GM19438 (cell line): ENCODE measurements around the gene PSME3.
"Not testable (repeated sequence)": the region's sequence is repeated elsewhere in the genome, so short reads cannot be mapped to it uniquely, and the experiment has no call there.

Experiments
- ATAC-seq: cut with Tn5 transposase; IDR thresholded peaks from one replicate; pipeline ENCODE4 v1.9.1; 2021; ENCODE audit warnings: low read depth; ENCODE audit not compliant: unreplicated experiment

The PSME3 gene

GRCh38 chr17:42849031-42849430 lies 15.8 kb downstream of the PSME3 start:
- ATAC-seq, result no peak

GRCh38 chr17:42849451-42850181 lies 16.4 kb downstream of the PSME3 start:
- ATAC-seq, result no peak

- ATAC-seq, result no peak
Observed at GRCh38 chr17:42850954-42851353, 17.8 kb downstream of the PSME3 start, which contains the start of gene AOC3. TSS of gene AOC3 (plus strand) at chr17:42851199. CDS start at chr17:42851344, 145 bp downstream.

- ATAC-seq, result not testable (repeated sequence)
Observed at GRCh38 chr17:42851371-42852240, 18.4 kb downstream of the PSME3 start.

DNA sequence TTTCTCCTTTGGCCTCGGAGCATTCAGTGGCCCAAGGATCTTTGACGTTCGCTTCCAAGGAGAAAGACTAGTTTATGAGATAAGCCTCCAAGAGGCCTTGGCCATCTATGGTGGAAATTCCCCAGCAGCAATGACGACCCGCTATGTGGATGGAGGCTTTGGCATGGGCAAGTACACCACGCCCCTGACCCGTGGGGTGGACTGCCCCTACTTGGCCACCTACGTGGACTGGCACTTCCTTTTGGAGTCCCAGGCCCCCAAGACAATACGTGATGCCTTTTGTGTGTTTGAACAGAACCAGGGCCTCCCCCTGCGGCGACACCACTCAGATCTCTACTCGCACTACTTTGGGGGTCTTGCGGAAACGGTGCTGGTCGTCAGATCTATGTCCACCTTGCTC lies 19.2 kb downstream of the PSME3 start:
- no peak for ATAC-seq

GRCh38 chr17:42853004-42853403 lies 19.8 kb downstream of the PSME3 start:
- ATAC-seq, result no peak

- ATAC-seq, result no peak
Observed at GRCh38 chr17:42853597-42853967, 20.4 kb downstream of the PSME3 start.

GRCh38 chr17:42853968-42854790 lies 21.0 kb downstream of the PSME3 start:
- ATAC-seq, result no peak

DNA sequence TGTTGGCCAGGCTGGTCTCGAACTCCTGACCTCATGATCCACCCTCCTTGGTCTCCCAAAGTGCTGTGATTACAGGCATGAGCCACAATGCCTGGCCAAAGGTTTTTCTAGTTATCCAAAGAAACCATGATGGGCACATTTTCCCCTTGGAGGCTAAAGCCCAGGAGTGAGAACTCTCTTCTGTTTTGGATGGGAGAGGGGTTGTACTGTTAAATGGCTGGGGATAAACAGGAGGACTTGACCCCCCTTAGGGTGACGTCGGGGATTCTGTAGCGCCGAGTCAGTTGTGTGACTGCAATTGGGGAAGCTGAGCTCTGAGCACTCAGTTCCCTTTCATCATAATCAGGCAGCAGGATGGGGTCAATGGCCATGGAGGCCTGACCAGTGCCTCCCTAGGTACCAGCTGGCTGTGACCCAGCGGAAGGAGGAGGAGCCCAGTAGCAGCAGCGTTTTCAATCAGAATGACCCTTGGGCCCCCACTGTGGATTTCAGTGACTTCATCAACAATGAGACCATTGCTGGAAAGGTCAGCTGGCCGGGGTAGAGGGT lies 21.9 kb downstream of the PSME3 start:
- ATAC-seq, result no peak

DNA sequence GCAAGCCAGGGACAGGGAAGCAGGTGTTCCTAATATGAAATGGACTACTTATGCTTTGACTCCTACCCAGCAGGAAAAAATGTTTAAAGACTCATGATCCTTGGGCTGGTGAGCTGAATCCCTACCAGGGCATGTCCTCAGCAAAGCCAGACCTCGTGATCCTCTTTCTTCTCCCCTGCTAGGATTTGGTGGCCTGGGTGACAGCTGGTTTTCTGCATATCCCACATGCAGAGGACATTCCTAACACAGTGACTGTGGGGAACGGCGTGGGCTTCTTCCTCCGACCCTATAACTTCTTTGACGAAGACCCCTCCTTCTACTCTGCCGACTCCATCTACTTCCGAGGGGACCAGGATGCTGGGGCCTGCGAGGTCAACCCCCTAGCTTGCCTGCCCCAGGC lies 22.9 kb downstream of the PSME3 start:
- not testable (repeated sequence) for ATAC-seq

DNA sequence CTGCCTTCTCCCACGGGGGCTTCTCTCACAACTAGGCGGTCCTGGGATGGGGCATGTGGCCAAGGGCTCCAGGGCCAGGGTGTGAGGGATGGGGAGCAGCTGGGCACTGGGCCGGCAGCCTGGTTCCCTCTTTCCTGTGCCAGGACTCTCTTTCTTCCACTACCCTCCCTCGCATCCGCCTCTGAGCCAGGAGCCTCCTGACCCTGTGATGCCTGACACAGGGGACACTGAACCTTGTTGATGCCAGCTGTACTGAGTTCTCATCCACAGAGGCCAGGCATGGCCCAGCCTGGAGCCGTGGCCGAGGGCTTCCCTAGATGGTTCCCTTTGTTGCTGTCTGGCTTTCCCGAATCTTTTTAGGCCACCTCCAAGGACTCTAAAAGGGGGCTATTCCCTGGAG lies 23.3 kb downstream of the PSME3 start:
- not testable (repeated sequence) for ATAC-seq

DNA sequence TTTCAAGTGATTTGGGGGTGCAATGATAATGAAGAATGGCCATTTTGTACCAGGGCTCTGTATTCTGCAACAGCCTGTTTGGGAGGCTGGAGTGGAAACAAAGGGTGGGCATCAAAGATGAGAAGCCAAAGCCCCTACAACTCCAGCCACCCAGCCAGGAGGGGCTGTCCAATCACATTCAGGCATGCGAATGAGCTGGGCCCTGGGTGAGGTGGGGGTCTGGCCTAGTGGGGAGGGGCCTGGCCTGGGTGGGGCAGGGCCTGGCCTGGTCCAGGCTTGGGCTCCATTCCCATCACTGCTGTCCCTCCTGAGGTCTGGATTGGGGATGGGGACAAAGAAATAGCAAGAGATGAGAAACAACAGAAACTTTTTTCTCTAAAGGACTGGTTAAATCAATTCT lies 24.2 kb downstream of the PSME3 start:
- no peak for ATAC-seq

- no peak for ATAC-seq
Observed at GRCh38 chr17:42865638-42866094, 32.5 kb downstream of the PSME3 start.

DNA sequence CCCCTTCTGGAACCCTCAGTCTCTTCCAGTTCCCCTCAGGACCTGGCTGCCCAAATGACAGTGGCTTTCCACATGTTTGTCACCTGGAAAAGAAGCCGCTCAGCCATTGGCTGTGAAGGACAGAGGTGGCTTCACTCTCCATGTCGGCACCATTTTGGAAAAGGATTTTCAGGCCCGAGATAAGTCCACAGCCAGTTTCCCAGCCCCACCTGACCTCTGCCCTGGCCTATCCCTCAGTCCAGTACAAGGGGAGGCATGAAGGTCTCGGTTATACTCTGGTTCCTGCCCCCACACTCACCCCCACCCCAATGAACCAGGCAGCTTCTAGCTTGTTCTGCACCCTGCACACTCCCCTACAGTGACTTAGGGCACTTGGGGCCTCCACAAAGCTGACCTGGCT lies 33.0 kb downstream of the PSME3 start:
- ATAC-seq, result no peak

- ATAC-seq, result no peak
Observed at GRCh38 chr17:42866631-42867575, 33.7 kb downstream of the PSME3 start.

DNA sequence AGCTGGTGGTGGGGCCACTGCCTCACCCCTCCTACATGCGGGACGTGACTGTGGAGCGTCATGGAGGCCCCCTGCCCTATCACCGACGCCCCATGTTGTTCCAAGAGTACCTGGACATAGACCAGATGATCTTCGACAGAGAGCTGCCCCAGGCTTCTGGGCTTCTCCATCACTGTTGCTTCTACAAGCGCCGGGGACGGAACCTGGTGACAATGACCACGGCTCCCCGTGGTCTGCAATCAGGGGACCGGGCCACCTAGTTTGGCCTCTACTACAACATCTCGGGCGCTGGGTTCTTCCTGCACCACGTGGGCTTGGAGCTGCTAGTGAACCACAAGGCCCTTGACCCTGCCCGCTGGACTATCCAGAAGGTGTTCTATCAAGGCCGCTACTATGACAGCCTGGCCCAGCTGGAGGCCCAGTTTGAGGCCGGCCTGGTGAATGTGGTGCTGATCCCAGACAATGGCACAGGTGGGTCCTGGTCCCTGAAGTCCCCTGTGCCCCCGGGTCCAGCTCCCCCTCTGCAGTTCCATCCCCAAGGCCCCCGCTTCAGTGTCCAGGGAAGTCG lies 34.6 kb downstream of the PSME3 start:
- ATAC-seq, result not testable (repeated sequence)

DNA sequence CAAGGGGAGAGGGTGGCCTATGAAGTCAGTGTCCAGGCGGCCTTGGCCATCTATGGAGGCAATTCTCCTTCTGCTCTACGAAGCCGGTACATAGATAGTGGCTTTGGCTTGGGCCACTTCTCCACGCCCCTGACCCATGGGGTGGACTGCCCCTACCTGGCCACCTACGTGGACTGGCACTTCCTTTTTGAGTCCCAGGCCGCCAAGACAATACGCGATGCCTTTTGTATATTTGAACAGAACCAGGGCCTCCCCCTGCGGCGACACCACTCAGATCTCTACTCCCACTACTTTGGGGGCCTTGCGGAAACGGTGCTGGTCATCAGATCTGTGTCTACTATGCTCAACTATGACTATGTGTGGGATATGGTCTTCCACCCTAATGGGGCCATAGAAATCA lies 35.1 kb downstream of the PSME3 start:
- no peak for ATAC-seq

- no peak for ATAC-seq
Observed at GRCh38 chr17:42871647-42872046, 38.5 kb downstream of the PSME3 start.
